ENCODE data around the gene ABHD8. TPM values are rescaled to one million over a fixed set of nuclear protein-coding genes. Genes with fewer than 3 reads are reported as not detected.

ABHD8 gene
- total and polyA plus RNA-seq, 2 of the 13 experiments (the other 11 are each of a cell fraction or from before 2014, with no cell fraction given), result 6.3 to 7.2 TPM

GRCh38 chr19:17246681-17247425 is 56.4 kb downstream of the ABHD8 start (continued):
- 0 out of 2 replicates have a peak, but pooled peaks have one; percentile 17 for TF ChIP-seq ZNF143 (CRISPR knock-in tag; IDR thresholded peaks at IDR 0.05)
- TF ChIP-seq MAZ (IDR thresholded peaks at IDR 0.05; ENCODE audit: borderline replicate concordance, low read depth, low read length), result no peak; the same call in 1 of the 2 replicates
- TF ChIP-seq MAZ (CRISPR knock-in tag; IDR thresholded peaks at IDR 0.05; ENCODE audit: low read depth), result peak; percentile 10; the same call in 1 of the 2 replicates
- TF ChIP-seq HOXA5 (CRISPR knock-in tag; IDR thresholded peaks at IDR 0.05), result peak; percentile 22; the same call in 1 of the 2 replicates
- no peak for TF ChIP-seq ZNF83 (CRISPR knock-in tag; IDR thresholded peaks at IDR 0.05; ENCODE audit: borderline replicate concordance)
- peak; percentile 56 for TF ChIP-seq ZFY (CRISPR knock-in tag; IDR thresholded peaks at IDR 0.05)
- TF ChIP-seq ATF1 (CRISPR knock-in tag; IDR thresholded peaks at IDR 0.05), result no peak
- no peak for TF ChIP-seq ZNF562 (CRISPR knock-in tag; IDR thresholded peaks at IDR 0.05; ENCODE audit: borderline replicate concordance)
- TF ChIP-seq ZNF687 (CRISPR knock-in tag; IDR thresholded peaks at IDR 0.05), result peak; percentile 75; the same call in 1 of the 2 replicates
- TF ChIP-seq NR2F1 (CRISPR knock-in tag; IDR thresholded peaks at IDR 0.05), result peak; percentile 69 to 78
- 0 out of 2 replicates have a peak, but pooled peaks have one; percentile 43 for TF ChIP-seq SIN3A (IDR thresholded peaks at IDR 0.05; ENCODE audit: borderline replicate concordance, low read depth, low read length)
- TF ChIP-seq NFIC (IDR thresholded peaks at IDR 0.05; ENCODE audit: low read length), result no peak
- no peak for TF ChIP-seq TRAFD1 (CRISPR knock-in tag; IDR thresholded peaks at IDR 0.05; ENCODE audit: borderline replicate concordance)
- TF ChIP-seq ZNF589 (CRISPR knock-in tag; conservative IDR thresholded peaks at IDR 0.05), result no peak
- no peak for TF ChIP-seq HOXA7 (CRISPR knock-in tag; IDR thresholded peaks at IDR 0.05)
- TF ChIP-seq FOXO4 (CRISPR knock-in tag; conservative IDR thresholded peaks at IDR 0.05), result no peak
- TF ChIP-seq E2F5 (CRISPR knock-in tag; conservative IDR thresholded peaks at IDR 0.05), result no peak
- TF ChIP-seq PCBP2 (optimal IDR thresholded peaks at IDR 0.05; ENCODE audit: low read depth, low read length, poor library complexity, severe bottlenecking), result no peak
- TF ChIP-seq ZSCAN25 (CRISPR knock-in tag; IDR thresholded peaks at IDR 0.05), result 0 out of 2 replicates have a peak, but pooled peaks have one; percentile 20
- peak; percentile 62 for TF ChIP-seq YEATS4 (CRISPR knock-in tag; IDR thresholded peaks at IDR 0.05; ENCODE audit: borderline replicate concordance)
- 0 out of 2 replicates have a peak, but pooled peaks have one; percentile 11 for TF ChIP-seq ZBTB42 (CRISPR knock-in tag; IDR thresholded peaks at IDR 0.05)
